SW 1271 (cell line): ENCODE results near the gene ZBTB9.
A peak's percentile ranks its signal among the peaks of the same experiment; 100 is the strongest.

Source experiments
- DNase-seq, 2 experiments: peaks; one replicate each; lab custom pipeline; 2025; lab: John Stamatoyannopoulos, UW

Gene ZBTB9

GRCh38 chr6:33419580-33420490, 34.5 kb upstream of the ZBTB9 start, which contains the start of gene SYNGAP1:
Gene SYNGAP1 (plus strand): TSS chr6:33420065. CDS start chr6:33420265, 200 bp downstream.
- no peak for DNase-seq

DNA sequence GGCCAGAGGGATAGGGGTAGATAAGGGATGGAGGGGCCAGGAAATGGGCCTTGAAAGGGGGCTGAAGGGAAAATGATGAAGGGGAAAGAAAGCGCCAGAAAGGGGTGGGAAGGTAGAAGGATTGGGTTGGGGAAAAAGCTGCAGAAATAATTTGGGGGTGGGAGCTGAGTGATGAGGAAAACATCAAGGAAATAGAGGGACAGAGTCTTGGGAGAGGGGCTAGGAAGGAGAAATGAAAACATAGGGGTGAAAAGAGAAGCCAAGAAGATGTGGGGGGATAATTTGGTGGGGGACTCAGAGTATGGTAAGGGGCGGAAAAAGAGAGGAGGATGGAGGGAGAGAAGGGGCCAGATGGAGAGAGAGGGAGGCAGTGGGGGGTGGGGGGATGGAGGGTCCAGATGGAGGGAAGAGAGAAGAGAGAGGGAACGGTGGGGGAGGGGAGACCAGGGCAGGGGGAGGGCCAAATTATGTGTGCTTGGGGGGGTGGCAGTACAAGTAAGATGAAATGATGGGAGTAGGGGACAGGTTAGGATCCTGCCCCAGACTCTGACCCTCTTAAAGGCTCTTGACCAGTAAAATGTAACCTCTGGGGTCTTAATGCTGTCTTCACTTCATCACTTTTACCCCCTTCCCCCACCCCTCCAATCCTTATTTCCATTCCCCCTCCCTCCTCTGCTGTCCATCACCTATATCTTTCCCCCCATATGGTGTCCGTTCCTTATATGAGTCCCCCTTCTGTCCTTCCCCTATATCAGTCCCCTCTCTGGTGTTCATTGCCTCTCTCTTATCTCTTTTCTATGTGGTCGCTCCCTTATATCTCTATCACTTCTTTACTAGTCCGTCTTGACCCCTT, 33.7 kb upstream of the ZBTB9 start:
- DNase-seq, result peak in 1 of 2 experiments; percentile 28

DNA sequence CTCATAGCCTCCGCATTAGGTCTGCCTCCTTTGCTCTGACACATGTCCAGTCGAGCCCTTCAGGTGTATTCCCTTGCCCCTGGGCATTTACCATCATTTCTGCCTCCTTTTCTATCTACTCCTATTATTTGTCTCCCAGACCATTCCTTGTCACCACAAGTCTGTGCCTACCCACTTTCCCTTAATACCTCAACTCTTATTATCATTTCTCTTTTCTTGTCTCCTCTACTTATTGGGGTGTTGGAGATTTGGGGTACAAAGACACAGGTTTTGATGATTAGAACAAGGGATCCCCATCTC, 33.1 kb upstream of the ZBTB9 start:
- no peak for DNase-seq

DNA sequence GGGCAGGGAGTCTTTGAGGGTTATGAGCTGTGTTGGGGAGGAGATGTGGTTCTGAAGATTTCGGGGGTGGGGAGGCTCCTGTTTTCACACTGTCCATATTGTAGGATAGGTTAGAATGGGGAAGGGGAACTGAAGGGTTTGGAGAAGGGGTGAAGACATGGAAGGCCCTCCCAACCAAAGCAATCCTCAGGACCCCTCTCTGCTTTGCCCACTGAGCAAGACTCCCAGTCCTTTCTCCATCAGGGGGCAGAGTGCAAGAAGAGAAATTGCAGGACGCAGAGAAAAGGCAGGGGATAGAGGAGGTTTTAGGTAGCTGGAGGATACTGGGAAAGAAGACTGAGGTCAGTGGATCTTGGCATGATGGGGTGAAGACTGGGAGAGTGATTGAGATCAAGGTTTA, 30.6 kb upstream of the ZBTB9 start:
- no peak for DNase-seq

- DNase-seq, result no peak
Observed at GRCh38 chr6:33424855-33425667, 29.3 kb upstream of the ZBTB9 start.

- DNase-seq, result peak; percentile 79 to 93
Observed at GRCh38 chr6:33425668-33426577, 28.5 kb upstream of the ZBTB9 start.

DNA sequence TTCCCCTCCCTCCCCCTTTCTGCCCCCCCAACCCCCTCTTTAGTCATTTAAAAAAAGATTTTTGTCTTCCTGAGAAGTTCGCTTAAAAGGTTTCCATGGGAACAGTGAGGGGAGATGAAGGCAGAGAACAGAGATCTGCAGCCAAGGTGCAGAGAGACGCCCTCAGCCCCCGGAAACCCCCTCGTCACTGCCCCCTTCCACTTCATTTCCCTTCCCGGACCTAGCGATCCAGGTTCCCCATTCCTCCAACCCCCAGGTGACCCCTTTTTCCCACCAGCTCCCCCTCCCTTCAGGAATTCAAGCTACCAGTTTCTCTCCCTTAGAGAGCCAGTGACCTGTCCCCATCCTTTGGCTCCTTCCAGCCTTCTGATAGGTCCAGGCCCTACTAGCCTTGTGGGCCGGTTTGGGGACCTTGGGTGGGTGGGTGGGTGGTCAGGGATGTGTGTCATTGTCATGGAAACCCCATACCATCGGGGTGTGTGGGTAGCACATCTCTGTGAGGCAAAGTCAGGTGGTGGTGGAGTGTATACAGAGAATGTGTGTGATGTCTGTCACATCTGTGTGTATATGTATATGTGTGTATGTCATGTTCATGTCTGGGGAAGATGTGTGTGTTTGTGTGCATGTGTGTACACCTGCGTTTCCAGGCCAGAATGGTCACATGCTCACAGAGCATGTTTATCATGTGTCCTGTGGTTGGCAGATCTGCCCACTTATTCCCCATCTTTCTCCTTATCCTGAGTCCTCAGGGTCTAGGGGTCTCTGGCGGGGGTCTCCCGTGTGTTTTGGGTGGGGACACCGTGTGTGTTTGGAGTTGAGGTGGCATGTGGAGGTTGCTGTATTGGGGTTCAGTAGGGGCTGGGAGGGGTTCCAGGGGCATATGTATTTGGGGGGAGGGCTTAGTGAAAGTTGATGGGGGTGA, 27.5 kb upstream of the ZBTB9 start:
- no peak for DNase-seq

- DNase-seq, result peak in 1 of 2 experiments; percentile 27
Observed at GRCh38 chr6:33427585-33428223, 26.7 kb upstream of the ZBTB9 start.

GRCh38 chr6:33428224-33428965, 26.0 kb upstream of the ZBTB9 start:
- DNase-seq, result peak in 1 of 2 experiments; percentile 15

GRCh38 chr6:33428966-33429749, 25.2 kb upstream of the ZBTB9 start:
- DNase-seq, result no peak

DNA sequence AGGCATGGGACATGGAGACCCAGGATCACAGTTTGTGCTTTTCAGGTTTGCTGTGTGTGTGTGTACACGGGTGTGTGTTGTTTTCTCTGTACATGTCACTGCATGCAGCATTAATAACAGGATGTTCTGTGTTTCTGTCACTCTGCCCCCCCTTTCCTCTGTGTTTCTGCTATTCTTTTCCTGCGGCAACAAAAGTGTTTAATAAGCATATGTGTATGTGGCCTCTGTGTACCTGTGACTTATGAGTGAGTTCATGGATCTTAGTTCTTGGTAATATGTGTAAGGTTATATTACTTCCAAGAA, 24.7 kb upstream of the ZBTB9 start:
- no peak for DNase-seq

DNA sequence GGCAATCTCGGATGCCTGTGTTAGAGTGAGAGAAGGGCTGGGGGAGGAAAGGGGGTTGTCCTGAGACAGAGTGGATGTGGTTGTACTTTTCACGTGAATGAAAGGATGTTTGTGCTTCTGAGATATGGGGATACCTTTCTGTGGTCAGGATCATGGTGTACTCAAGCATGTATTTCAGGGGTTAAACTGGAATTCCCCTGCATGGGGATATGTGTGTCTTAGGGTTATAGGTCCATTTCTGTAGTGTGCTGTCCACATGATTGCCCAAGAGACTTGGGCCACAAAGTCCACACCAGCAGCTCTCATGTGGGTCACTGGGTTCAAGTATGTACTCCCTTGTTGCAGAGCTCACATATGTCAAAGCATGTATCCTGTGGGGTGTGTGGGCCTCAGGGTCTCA, 24.0 kb upstream of the ZBTB9 start:
- no peak for DNase-seq

DNA sequence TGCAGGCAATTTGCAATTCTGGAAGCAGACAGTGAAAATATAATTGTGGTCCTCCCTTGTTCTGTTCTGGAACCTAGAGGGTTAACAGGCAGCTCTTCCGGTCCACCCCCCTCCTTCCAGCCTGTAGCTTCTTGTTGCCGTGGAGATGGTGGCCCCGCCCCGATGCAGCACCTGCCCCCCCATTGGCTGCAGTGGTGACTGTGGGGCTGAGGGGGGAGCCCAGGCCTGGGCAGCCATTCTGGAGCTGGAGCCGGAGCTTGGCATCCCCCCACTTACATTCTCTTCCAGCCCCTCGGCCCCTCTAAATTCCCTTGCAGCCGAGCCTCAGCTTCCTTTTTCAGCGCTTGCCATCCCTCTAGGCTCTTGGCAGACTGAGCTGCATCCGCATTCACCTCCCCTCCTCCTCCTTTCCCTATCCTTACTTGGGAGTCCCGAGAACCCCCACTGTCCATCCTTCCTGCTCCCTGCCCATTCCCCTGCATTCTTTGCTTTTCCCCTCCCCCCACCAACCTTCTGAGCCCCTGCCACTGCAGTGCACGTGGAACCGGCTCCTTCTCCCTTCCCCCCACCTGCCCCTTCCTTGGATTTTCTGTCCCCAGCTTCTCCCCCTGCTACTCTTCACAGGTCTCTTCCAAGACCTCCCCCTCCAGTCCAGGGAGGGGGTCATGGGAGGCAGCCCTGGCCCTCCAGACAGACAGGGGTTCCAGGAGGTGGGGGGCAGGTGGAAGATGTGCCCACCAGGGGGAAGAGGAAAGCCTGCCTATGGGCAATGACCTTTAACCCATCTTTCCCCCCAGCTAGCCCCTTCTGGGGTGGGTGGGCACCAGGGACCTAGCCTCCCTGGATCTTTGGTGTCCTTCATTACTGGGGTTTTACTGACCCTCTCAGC, 23.1 kb upstream of the ZBTB9 start:
- DNase-seq, result peak; percentile 52 to 77

DNA sequence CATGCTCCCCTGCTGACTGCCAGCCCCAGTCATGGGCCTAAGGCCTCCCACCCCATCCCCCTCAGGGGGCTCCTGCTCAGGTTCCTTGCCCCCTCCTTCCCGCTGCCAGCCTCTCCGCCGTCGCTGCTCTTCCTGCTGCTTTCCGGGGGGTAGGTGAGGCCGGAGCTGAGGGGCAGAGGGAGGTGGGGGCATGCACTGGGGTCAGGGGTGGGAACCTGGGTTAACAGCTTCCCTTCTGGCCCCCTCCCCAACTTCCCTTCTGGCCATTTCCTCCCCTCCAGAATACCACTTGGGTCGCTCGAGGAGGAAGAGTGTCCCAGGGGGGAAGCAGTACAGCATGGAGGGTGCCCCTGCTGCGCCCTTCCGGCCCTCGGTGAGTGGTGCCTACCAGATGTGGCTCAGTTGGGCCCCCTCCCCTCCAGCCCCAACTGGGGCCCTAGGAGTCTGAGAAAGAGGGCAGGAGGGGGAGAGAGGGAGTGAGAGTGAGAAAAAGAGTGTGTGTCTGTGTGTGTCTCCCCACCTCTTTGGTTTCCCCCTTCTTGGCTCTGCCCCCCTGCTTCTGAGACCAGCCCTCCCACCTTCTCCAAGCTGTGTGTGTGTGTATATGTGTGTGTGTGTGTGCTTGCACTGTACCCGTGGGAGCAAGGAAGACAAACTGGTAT, 22.4 kb upstream of the ZBTB9 start:
- no peak for DNase-seq

DNA sequence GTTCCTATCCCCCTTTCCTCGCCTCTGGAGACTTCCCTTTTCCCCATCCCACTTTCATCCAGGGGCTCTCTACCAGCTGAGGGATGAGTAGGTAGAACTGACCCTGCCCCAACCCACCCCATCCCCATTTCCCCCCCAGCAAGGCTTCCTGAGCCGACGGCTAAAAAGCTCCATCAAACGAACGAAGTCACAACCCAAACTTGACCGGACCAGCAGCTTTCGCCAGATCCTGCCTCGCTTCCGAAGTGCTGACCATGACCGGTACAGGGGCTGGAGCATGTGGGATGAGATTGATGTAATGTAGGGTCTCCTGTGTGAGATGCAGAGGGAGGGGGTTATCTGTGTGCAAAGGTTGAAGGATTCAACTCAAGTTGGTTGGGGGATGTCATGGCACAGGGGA, 21.8 kb upstream of the ZBTB9 start:
- no peak for DNase-seq

GRCh38 chr6:33433001-33433543, 21.3 kb upstream of the ZBTB9 start:
- no peak for DNase-seq
